GM23248 (cell line): ENCODE measurements around the gene SGPP2.

Source experiments
- EZH2 ChIP-seq: fragments of 200-600 bp; sonication (generic); IDR thresholded peaks from 2 replicates; pipeline ENCODE4 v1.6.1; 2018; ENCODE audit warnings: antibody characterized with exemption, mild to moderate bottlenecking; ENCODE audit not compliant: insufficient read depth, poor library complexity, severe bottlenecking
- EZH2phosphoT487 ChIP-seq: fragments of 200-600 bp; sonication (generic); IDR thresholded peaks from 2 replicates; pipeline ENCODE4 v1.6.1; 2018; ENCODE audit warnings: antibody characterized with exemption, moderate library complexity, mild to moderate bottlenecking, low read depth; ENCODE audit not compliant: insufficient read depth

- TF ChIP-seq EZH2phosphoT487 (no peak), EZH2 (no peak)
Measured at GRCh38 chr2:222609381-222609780, 185.0 kb downstream of the SGPP2 start.
